ENCODE data around the gene GTF3C2. TPM values are rescaled to one million over a fixed set of nuclear protein-coding genes. Genes with fewer than 3 reads are reported as not detected.

The GTF3C2 gene
- total and polyA plus RNA-seq, 2 of the 13 experiments (the other 11 are each of a cell fraction or from before 2014, with no cell fraction given) = 77.5 to 130 TPM

GRCh38 chr2:27379836-27380625, 23.5 kb upstream of the GTF3C2 start (continued):
- no peak for TF ChIP-seq RNF219 (CRISPR knock-in tag; IDR thresholded peaks at IDR 0.05)
- TF ChIP-seq EEA1 (CRISPR knock-in tag; IDR thresholded peaks at IDR 0.05; ENCODE audit: borderline replicate concordance) = no peak
- no peak for TF ChIP-seq MZF1 (CRISPR knock-in tag; IDR thresholded peaks at IDR 0.05; ENCODE audit: borderline replicate concordance)
- no peak for TF ChIP-seq ZNF788 (CRISPR knock-in tag; IDR thresholded peaks at IDR 0.05; ENCODE audit: borderline replicate concordance)
- no peak for TF ChIP-seq GTF3A (CRISPR knock-in tag; conservative IDR thresholded peaks at IDR 0.05)
- no peak for TF ChIP-seq ZMYM4 (CRISPR knock-in tag; IDR thresholded peaks at IDR 0.05)
- no peak for TF ChIP-seq SNRNP70 (IDR thresholded peaks at IDR 0.05; ENCODE audit: low read depth, low read length)
- no peak for TF ChIP-seq HCFC1 (IDR thresholded peaks at IDR 0.05; ENCODE audit: low read depth, low read length)
- TF ChIP-seq MTF2 (CRISPR knock-in tag; IDR thresholded peaks at IDR 0.05; ENCODE audit: borderline replicate concordance) = no peak
- TF ChIP-seq ZNF318 (CRISPR knock-in tag; IDR thresholded peaks at IDR 0.05) = 0 out of 2 replicates have a peak, but pooled peaks have one; percentile 28
- no peak for TF ChIP-seq ZSCAN30 (CRISPR knock-in tag; IDR thresholded peaks at IDR 0.05)
- TF ChIP-seq, protein P1, sequence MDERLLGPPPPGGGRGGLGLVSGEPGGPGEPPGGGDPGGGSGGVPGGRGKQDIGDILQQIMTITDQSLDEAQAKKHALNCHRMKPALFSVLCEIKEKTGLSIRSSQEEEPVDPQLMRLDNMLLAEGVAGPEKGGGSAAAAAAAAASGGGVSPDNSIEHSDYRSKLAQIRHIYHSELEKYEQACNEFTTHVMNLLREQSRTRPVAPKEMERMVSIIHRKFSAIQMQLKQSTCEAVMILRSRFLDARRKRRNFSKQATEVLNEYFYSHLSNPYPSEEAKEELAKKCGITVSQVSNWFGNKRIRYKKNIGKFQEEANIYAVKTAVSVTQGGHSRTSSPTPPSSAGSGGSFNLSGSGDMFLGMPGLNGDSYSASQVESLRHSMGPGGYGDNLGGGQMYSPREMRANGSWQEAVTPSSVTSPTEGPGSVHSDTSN (CRISPR knock-in tag; IDR thresholded peaks at IDR 0.05) = no peak
- TF ChIP-seq TERF1 (CRISPR knock-in tag; IDR thresholded peaks at IDR 0.05) = no peak
- TF ChIP-seq, protein P2, sequence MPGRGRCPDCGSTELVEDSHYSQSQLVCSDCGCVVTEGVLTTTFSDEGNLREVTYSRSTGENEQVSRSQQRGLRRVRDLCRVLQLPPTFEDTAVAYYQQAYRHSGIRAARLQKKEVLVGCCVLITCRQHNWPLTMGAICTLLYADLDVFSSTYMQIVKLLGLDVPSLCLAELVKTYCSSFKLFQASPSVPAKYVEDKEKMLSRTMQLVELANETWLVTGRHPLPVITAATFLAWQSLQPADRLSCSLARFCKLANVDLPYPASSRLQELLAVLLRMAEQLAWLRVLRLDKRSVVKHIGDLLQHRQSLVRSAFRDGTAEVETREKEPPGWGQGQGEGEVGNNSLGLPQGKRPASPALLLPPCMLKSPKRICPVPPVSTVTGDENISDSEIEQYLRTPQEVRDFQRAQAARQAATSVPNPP (CRISPR knock-in tag; IDR thresholded peaks at IDR 0.05) = no peak
- TF ChIP-seq POGZ (CRISPR knock-in tag; IDR thresholded peaks at IDR 0.05) = no peak
